IMR-90 (cell line): ENCODE data around the gene NAA80. TPM values are rescaled to one million over a fixed set of nuclear protein-coding genes. Genes with fewer than 3 reads are reported as not detected.

Experiments used
- ATAC-seq: fragments of 200-7000 bp; cut with Tn5 transposase; 2 replicates; pipeline ENCODE4 v1.9.1; 2020; ENCODE audit warnings: low read depth, mild to moderate bottlenecking, moderate library complexity
- BruUV-seq: library from RNA; stranded (reverse); fragments of 400-500 nt; replicated peaks from 2 replicates; lab custom pipeline; 2021; lab: Mats Ljungman, UMichigan
- CTCF ChIA-PET: fragments of 300-600 bp; formaldehyde crosslinking; extraction: SDS; loops from one replicate; lab custom pipeline; 2021; ENCODE audit warnings: antibody characterized with exemption; lab: Yijun Ruan, JAX
- POLR2A ChIA-PET: fragments of 300-600 bp; sonication (Branson Sonifier 250); formaldehyde crosslinking; loops from one replicate; lab custom pipeline; 2022; ENCODE audit warnings: antibody characterized with exemption; ENCODE audit not compliant: unreplicated experiment; lab: Charles Lee
- DNase-seq: peaks from one replicate; pipeline ENCODE4 v3.0.0; 2013
- H2AFZ ChIP-seq: replicated peaks from 2 replicates; pipeline ENCODE3; 2013; ENCODE audit warnings: low read length, mild to moderate bottlenecking; ENCODE audit not compliant: poor library complexity
- H2AK5ac ChIP-seq: 2 replicates; pipeline ENCODE4 v1.6.1; 2013; ENCODE audit warnings: low read depth, low read length, inconsistent platforms
- H2AK9ac ChIP-seq: replicated peaks from 2 replicates; pipeline ENCODE3; 2013; ENCODE audit warnings: mild to moderate bottlenecking, low read depth, low read length, moderate library complexity; ENCODE audit not compliant: poor library complexity
- H2BK120ac ChIP-seq: 2 replicates; pipeline ENCODE4 v1.6.1; 2013; ENCODE audit warnings: low read depth, low read length, inconsistent platforms
- H2BK15ac ChIP-seq: 3 replicates; pipeline ENCODE4 v1.6.1; 2013; ENCODE audit warnings: low read depth, low read length, inconsistent platforms
- H2BK20ac ChIP-seq: 2 replicates; pipeline ENCODE4 v1.6.1; 2013; ENCODE audit warnings: low read depth, mild to moderate bottlenecking, inconsistent platforms, low read length, moderate library complexity
- H2BK5ac ChIP-seq: 2 replicates; pipeline ENCODE4 v1.6.1; 2013; ENCODE audit warnings: mild to moderate bottlenecking, low read depth, low read length, inconsistent platforms; ENCODE audit not compliant: poor library complexity, severe bottlenecking
- H3K14ac ChIP-seq: replicated peaks from 2 replicates; pipeline ENCODE4 v1.6.1; 2013; ENCODE audit warnings: low read depth, low read length, inconsistent platforms
- H3K18ac ChIP-seq: 2 replicates; pipeline ENCODE4 v1.6.1; 2013; ENCODE audit warnings: low read depth, low read length, control low read depth
- H3K23ac ChIP-seq: 2 replicates; pipeline ENCODE4 v1.6.1; 2013; ENCODE audit warnings: low read depth, low read length, inconsistent platforms
- H3K27ac ChIP-seq: 2 replicates; pipeline ENCODE4 v1.5.1; 2013; ENCODE audit warnings: mild to moderate bottlenecking, control low read depth, low read length; ENCODE audit not compliant: insufficient read depth
- H3K27me3 ChIP-seq: 2 replicates; pipeline ENCODE4 v1.6.1; 2013; ENCODE audit warnings: low read length; ENCODE audit not compliant: control insufficient read depth, insufficient read depth
- H3K36me3 ChIP-seq: 2 replicates; pipeline ENCODE4 v1.6.1; 2013; ENCODE audit warnings: low read length, mixed read lengths; ENCODE audit not compliant: control insufficient read depth, insufficient read depth
- H3K4ac ChIP-seq: 2 replicates; pipeline ENCODE4 v1.6.1; 2013; ENCODE audit warnings: low read depth, low read length, inconsistent platforms
- H3K4me1 ChIP-seq: 2 replicates; pipeline ENCODE4 v1.6.1; 2013; ENCODE audit warnings: low read length, mixed read lengths; ENCODE audit not compliant: control insufficient read depth, insufficient read depth
- H3K4me2 ChIP-seq: 2 replicates; pipeline ENCODE4 v1.6.1; 2013; ENCODE audit warnings: low read depth, mild to moderate bottlenecking, control low read depth, low read length, moderate library complexity
- H3K4me3 ChIP-seq: 2 replicates; pipeline ENCODE4 v1.5.1; 2013; ENCODE audit warnings: low read depth, mild to moderate bottlenecking, control low read depth, low read length, moderate library complexity; ENCODE audit not compliant: insufficient read depth
- H3K56ac ChIP-seq: 2 replicates; pipeline ENCODE4 v1.6.1; 2013; ENCODE audit warnings: low read length, inconsistent platforms; ENCODE audit not compliant: insufficient read depth; ENCODE audit errors: extremely low read depth
- H3K79me1 ChIP-seq, 2 experiments: 2 replicates each; pipeline ENCODE4 v1.6.1; 2013; ENCODE audit warnings: low read length in 2 of 2, inconsistent platforms in 1 of 2, low read depth in 1 of 2
- H3K9ac ChIP-seq: 2 replicates; pipeline ENCODE4 v1.6.1; 2013; ENCODE audit warnings: low read depth, low read length, control low read depth
- H3K9me1 ChIP-seq: 2 replicates; pipeline ENCODE4 v1.6.1; 2013; ENCODE audit warnings: low read length, inconsistent platforms; ENCODE audit not compliant: insufficient read depth
- H3K9me3 ChIP-seq: 2 replicates; pipeline ENCODE4 v1.6.1; 2013; ENCODE audit warnings: low read length; ENCODE audit not compliant: control insufficient read depth, insufficient read depth
- H4K20me1 ChIP-seq: 2 replicates; pipeline ENCODE4 v1.6.1; 2013; ENCODE audit warnings: low read length, inconsistent platforms; ENCODE audit not compliant: insufficient read depth
- H4K5ac ChIP-seq: 2 replicates; pipeline ENCODE4 v1.6.1; 2013; ENCODE audit warnings: mild to moderate bottlenecking, low read depth, low read length, control low read depth
- H4K8ac ChIP-seq, 2 experiments: 2 replicates each; pipeline ENCODE4 v1.6.1; 2013; ENCODE audit warnings: low read depth in 2 of 2, low read length in 2 of 2, control low read depth in 1 of 2, inconsistent platforms in 1 of 2
- H4K91ac ChIP-seq: 2 replicates; pipeline ENCODE4 v1.6.1; 2013; ENCODE audit warnings: low read depth, low read length, inconsistent platforms; ENCODE audit not compliant: insufficient read depth
- MXI1 ChIP-seq: IDR thresholded peaks from 2 replicates; pipeline ENCODE4 v1.6.1; 2012; ENCODE audit warnings: low read depth, mild to moderate bottlenecking, low read length, moderate library complexity, borderline replicate concordance
- WGBS, 2 experiments: methylation state at CpG; one replicate each; pipeline versions ENCODE4 v1.1.5 to v1.1.7; 2013; ENCODE audit warnings: missing lambda C conversion rate in 2 of 2; ENCODE audit not compliant: insufficient read length in 1 of 2; ENCODE audit errors: extremely low coverage in 2 of 2; 5-methylcytosine and 5-hydroxymethylcytosine counted together
- dilution Hi-C: fragments of 300-500 bp; cut with HindIII; formaldehyde crosslinking; loops from one replicate; pipeline ENCODE4 v1.14.3; 2018; ENCODE audit warnings: low sequenced_read_pairs; ENCODE audit not compliant: unreplicated experiment
- in situ Hi-C: fragments of 300-500 bp; cut with MboI; formaldehyde crosslinking; loops from 3 replicates; pipeline ENCODE4 v1.14.3; 2019; ENCODE audit warnings: low sequenced_read_pairs, inconsistent platforms, mixed read lengths
- intact Hi-C: fragments of 100-400 bp; cut with micrococcal nuclease; formaldehyde crosslinking; loops from 2 replicates; pipeline ENCODE4 v1.10.0; 2022
- polyA plus RNA-seq, 3 experiments: library from polyadenylated mRNA; depleted of rRNA; stranded (reverse); fragments of >200 nt; gene quantifications; 2 replicates each; pipeline ENCODE4 v1.2.3, GENCODE V29; 2012; ENCODE audit warnings: low replicate concordance in 1 of 3
- total RNA-seq: library from RNA; depleted of rRNA; stranded (reverse); fragments of >200 nt; gene quantifications from 2 replicates; pipeline ENCODE4 v1.2.3, GENCODE V29; 2012

The NAA80 gene
- total and polyA plus RNA-seq, 2 of the 4 experiments (the other 2 are of a cell fraction) = 5.0 to 14.4 TPM

- Histone ChIP-seq H4K8ac (peak overlapping the region; percentile 92 to 96), H3K56ac (peak overlapping the region; percentile 94), H3K4ac (peak overlapping the region; percentile 90), H3K36me3 (peaks cover 10% of the 10 kb centered on the region), H2BK15ac (0 out of 3 replicates have a peak overlapping the region, but pooled peaks have one; percentile 47), H3K9me1 (peaks cover 26% of the 10 kb centered on the region), H2BK120ac (peak overlapping the region; percentile 10; the same call in 1 of the 2 replicates), H2AK9ac (peak overlapping the region; percentile 99), H3K4me2 (peak overlapping the region; percentile 92), H3K27ac (peak overlapping the region; percentile 84), H3K9me3 (no peaks in the 10 kb centered on the region), H3K18ac (peak overlapping the region; percentile 8), H3K79me1 (peaks cover 22 to 67% of the 10 kb centered on the region in 2 experiments; a peak in 3 of 4 replicates), H3K14ac (peak overlapping the region; percentile 96), H3K27me3 (no peaks in the 10 kb centered on the region), H4K91ac (peak overlapping the region; percentile 96), H3K4me1 (peaks cover 32% of the 10 kb centered on the region), H2BK20ac (no peak overlapping the region), H4K5ac (peak overlapping the region; percentile 26; the same call in 1 of the 2 replicates), H4K20me1 (peaks cover 46% of the 10 kb centered on the region), H3K4me3 (peak overlapping the region; percentile 73), H3K9ac (peak overlapping the region; percentile 91), H2AFZ (peak overlapping the region; percentile 94), H2BK5ac (peak overlapping the region; percentile 81), H3K23ac (peak overlapping the region; percentile 84), H2AK5ac (peak overlapping the region; percentile 96)
- dilution Hi-C loops = no loop called here
- TF ChIP-seq MXI1 = no peak
- POLR2A ChIA-PET = interaction anchor here (0.7 to 1.4 kb wide), 4 partner anchors 9 to 44 kb away, joined by 3 to 6 read pairs (median 4); partner anchors contain the start of genes IFRD2 and TUSC2
- DNase-seq (peak; percentile 28), ATAC-seq (peak; percentile 28)
- BruUV-seq = TSS peak; percentile 22
- CTCF ChIA-PET = interaction anchor here (0.8 to 1.2 kb wide), 2 partner anchors 9 to 13 kb away, joined by 4 read pairs; partner anchors contain the start of gene TUSC2
- 0% methylated on average over 27 of the region's 31 CpGs; no CpG with 5 or more reads in 1 of the 2 experiments for WGBS, 2 experiments
- intact Hi-C loops = no loop called here
- in situ Hi-C loops = loop anchor here (25.0 kb wide), 3 partner anchors 1051 to 1826 kb away; partner anchors contain the start of genes ABHD14B, GPR62, MANF and PCBP4
Observed at GRCh38 chr3:50336452-50337174, 37.4 kb upstream of the NAA80 start.
